Mammary epithelial cell (primary cell): ENCODE data around the gene STEAP3.

Source experiments
- EZH2 ChIP-seq: IDR thresholded peaks from 2 replicates; pipeline ENCODE4 v1.6.1; 2012; ENCODE audit warnings: low read length, inconsistent platforms, borderline replicate concordance
- TF ChIP-seq, protein P1 (sequence below), 2 donors: IDR thresholded peaks in 1 of 2; conservative IDR thresholded peaks in 1 of 2; 2 replicates each; pipeline ENCODE4 v1.5.1; 2011 to 2012; ENCODE audit warnings: inconsistent platforms in 2 of 2, low read length in 2 of 2, mild to moderate bottlenecking in 2 of 2, control low read depth in 1 of 2, low read depth in 1 of 2; ENCODE audit not compliant: insufficient read depth in 1 of 2; ENCODE audit errors: extremely low read depth in 1 of 2

DNA sequence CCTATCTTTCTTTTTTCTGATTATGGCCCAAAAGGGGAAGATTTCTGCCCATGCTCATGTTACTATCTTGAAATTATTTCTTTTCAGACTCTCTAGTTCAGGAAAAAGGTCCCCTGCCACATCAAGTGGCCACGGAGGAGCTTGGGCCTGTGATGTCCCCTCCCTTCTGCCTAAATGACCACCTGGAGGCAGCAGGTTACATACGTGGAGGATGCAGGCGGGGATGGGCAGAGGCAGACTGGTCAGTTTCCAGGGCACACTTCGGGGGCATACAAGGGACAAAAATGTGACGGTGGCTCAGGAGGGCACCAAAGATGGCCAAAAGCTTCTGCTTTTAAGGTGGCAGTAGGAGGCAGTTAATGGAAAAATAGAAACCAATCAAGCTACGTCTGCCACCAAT, 30.7 kb upstream of the STEAP3 start:
- TF ChIP-seq, protein P1, sequence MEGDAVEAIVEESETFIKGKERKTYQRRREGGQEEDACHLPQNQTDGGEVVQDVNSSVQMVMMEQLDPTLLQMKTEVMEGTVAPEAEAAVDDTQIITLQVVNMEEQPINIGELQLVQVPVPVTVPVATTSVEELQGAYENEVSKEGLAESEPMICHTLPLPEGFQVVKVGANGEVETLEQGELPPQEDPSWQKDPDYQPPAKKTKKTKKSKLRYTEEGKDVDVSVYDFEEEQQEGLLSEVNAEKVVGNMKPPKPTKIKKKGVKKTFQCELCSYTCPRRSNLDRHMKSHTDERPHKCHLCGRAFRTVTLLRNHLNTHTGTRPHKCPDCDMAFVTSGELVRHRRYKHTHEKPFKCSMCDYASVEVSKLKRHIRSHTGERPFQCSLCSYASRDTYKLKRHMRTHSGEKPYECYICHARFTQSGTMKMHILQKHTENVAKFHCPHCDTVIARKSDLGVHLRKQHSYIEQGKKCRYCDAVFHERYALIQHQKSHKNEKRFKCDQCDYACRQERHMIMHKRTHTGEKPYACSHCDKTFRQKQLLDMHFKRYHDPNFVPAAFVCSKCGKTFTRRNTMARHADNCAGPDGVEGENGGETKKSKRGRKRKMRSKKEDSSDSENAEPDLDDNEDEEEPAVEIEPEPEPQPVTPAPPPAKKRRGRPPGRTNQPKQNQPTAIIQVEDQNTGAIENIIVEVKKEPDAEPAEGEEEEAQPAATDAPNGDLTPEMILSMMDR (conservative IDR thresholded peaks at IDR 0.05 in 1 of 2, IDR thresholded peaks at IDR 0.05 in 1 of 2; ENCODE audit: extremely low read depth in 1 of 2, insufficient read depth in 1 of 2, low read depth in 1 of 2, low read length in 2 of 2): no peak
- no peak for TF ChIP-seq EZH2
